RWPE2 (cell line): ENCODE measurements around the gene LIMCH1.

Experiments used
- ATAC-seq: fragments of 200-7000 bp; cut with Tn5 transposase; 3 replicates; pipeline ENCODE4 v1.9.1; 2021; ENCODE audit warnings: low read depth
- DNase-seq: peaks from one replicate; pipeline ENCODE4 v3.0.0-alpha.2; 2020; ENCODE audit warnings: low spot score
- H3K27ac ChIP-seq: fragments of 450-650 bp; 2 replicates; pipeline ENCODE4 v1.5.1; 2017; ENCODE audit warnings: mild to moderate bottlenecking; ENCODE audit not compliant: poor library complexity, severe bottlenecking
- H3K27me3 ChIP-seq: fragments of 250-450 bp; sonication (Bioruptor Pico); 2 replicates; pipeline ENCODE4 v1.5.1; 2021; ENCODE audit warnings: mild to moderate bottlenecking, moderate library complexity; ENCODE audit not compliant: insufficient read depth, poor library complexity, severe bottlenecking
- H3K36me3 ChIP-seq: fragments of 250-450 bp; sonication (Bioruptor Pico); 2 replicates; pipeline ENCODE4 v1.5.1; 2020; ENCODE audit warnings: low read depth, mild to moderate bottlenecking, moderate library complexity
- H3K4me1 ChIP-seq: fragments of 250-450 bp; sonication (Bioruptor Pico); 2 replicates; pipeline ENCODE4 v1.5.1; 2021; ENCODE audit warnings: mild to moderate bottlenecking, moderate library complexity; ENCODE audit not compliant: insufficient read depth, poor library complexity, severe bottlenecking
- H3K4me3 ChIP-seq: fragments of 250-450 bp; sonication (Bioruptor Pico); 2 replicates; pipeline ENCODE4 v1.5.1; 2021; ENCODE audit warnings: mild to moderate bottlenecking, moderate library complexity; ENCODE audit not compliant: severe bottlenecking
- H3K9me3 ChIP-seq: fragments of 250-450 bp; sonication (Bioruptor Pico); 2 replicates; pipeline ENCODE4 v1.5.1; 2021; ENCODE audit warnings: mild to moderate bottlenecking, moderate library complexity; ENCODE audit not compliant: severe bottlenecking
- CTCF ChIP-seq: fragments of 450-650 bp; IDR thresholded peaks from one replicate; pipeline ENCODE4 v1.5.1; 2017; ENCODE audit warnings: mild to moderate bottlenecking, moderate library complexity; ENCODE audit not compliant: poor library complexity, severe bottlenecking

Gene LIMCH1

DNA sequence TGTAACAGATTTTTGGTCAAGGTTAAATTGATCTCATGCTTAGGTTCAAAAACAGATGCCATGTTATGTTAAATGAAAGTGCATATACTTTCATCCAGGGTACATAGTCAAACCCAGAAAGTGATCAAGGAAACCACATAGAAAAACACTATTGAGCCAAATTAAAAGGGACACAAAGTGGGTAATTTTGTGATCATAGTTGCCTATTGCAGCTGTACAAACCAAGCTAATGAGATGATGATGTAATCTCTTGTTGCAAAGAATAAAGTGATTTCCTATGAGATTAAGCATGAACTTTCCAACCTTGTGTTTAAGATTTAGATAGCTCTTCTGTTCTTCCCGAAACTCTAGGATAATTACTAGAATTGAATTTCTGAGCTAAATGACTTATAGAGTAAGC is 20.2 kb upstream of the LIMCH1 start:
- DNase-seq (no peak), ATAC-seq (no peak)
- peaks cover 3% of the 10 kb centered on the region for H3K36me3 ChIP-seq
- no peaks in the 10 kb centered on the region for H3K9me3 ChIP-seq
- no peak overlapping the region for H3K27ac ChIP-seq
- H3K27me3 ChIP-seq = no peaks in the 10 kb centered on the region
- H3K4me3 ChIP-seq = no peak overlapping the region
- TF ChIP-seq CTCF = no peak
- peaks cover 10% of the 10 kb centered on the region for H3K4me1 ChIP-seq

GRCh38 chr4:41524425-41524824 is 13.5 kb upstream of the LIMCH1 start:
- ATAC-seq (no peak), DNase-seq (no peak)
- TF ChIP-seq CTCF = no peak
- Histone ChIP-seq H3K4me3 (no peak overlapping the region), H3K4me1 (peaks cover 19% of the 10 kb centered on the region), H3K9me3 (no peaks in the 10 kb centered on the region), H3K36me3 (0 out of 2 replicates have a peak, but pooled peaks cover 6% of the 10 kb centered on the region), H3K27ac (peak overlapping the region; percentile 74), H3K27me3 (no peaks in the 10 kb centered on the region)

- H3K9me3 ChIP-seq = no peaks in the 10 kb centered on the region
- no peak overlapping the region for H3K4me3 ChIP-seq
- DNase-seq = no peak
- H3K4me1 ChIP-seq = peaks cover 19% of the 10 kb centered on the region
- peak; percentile 98 for ATAC-seq
- 0 out of 2 replicates have a peak, but pooled peaks cover 6% of the 10 kb centered on the region for H3K36me3 ChIP-seq
- peak overlapping the region; percentile 74 for H3K27ac ChIP-seq
- TF ChIP-seq CTCF = no peak
- no peaks in the 10 kb centered on the region for H3K27me3 ChIP-seq
Measured at GRCh38 chr4:41525129-41525528, 12.8 kb upstream of the LIMCH1 start.

GRCh38 chr4:41526628-41527027 is 11.3 kb upstream of the LIMCH1 start:
- no peak for TF ChIP-seq CTCF
- Histone ChIP-seq H3K4me1 (peaks cover 19% of the 10 kb centered on the region), H3K27me3 (no peaks in the 10 kb centered on the region), H3K27ac (peak overlapping the region; percentile 74), H3K36me3 (0 out of 2 replicates have a peak, but pooled peaks cover 6% of the 10 kb centered on the region), H3K9me3 (no peaks in the 10 kb centered on the region), H3K4me3 (no peak overlapping the region)
- ATAC-seq (peak; percentile 29; the same call in 1 of the 3 replicates), DNase-seq (no peak)

DNA sequence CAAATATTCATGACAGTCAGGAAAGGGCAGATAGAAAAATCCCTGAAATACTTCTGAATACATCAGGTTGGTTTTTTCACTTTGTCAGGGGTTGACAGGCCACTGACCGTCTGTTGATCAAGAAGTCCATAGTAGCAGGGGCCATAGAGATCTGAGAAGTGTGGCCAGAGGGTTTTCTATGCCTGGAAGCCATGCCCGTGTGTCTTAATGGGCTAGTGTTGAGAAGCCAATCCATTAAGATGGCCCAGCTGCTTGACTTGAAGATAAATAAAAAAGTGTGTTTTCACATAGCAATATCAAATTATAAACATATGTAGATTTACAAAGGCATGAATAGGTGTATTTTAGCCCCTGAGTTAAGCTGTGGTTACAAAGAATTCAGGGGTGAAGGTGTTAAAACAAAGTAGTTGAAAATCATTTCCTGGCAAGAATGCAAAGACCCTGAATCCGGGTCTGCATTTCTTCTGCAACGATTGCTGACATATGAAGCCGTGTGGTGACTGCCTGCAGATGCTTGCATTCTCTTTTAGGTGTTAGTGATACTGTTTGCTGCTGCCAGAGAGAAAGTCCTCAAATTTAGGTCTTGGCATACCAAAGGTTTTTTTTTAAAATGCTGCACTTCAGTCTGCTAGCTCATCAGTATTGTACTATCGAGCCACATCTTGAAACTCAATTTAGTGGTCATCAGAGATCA is 9.3 kb upstream of the LIMCH1 start:
- Histone ChIP-seq H3K36me3 (0 out of 2 replicates have a peak, but pooled peaks cover 6% of the 10 kb centered on the region), H3K4me1 (peaks cover 31% of the 10 kb centered on the region), H3K9me3 (no peaks in the 10 kb centered on the region), H3K4me3 (no peak overlapping the region), H3K27me3 (no peaks in the 10 kb centered on the region), H3K27ac (no peak overlapping the region)
- DNase-seq (no peak), ATAC-seq (no peak)
- no peak for TF ChIP-seq CTCF
